NB4 (cell line): ENCODE data around the gene SEMA4B.

Experiments
- MYC ChIP-seq: IDR thresholded peaks from 2 replicates; pipeline ENCODE4 v1.6.1; 2011; ENCODE audit warnings: low read depth, low read length
- POLR2A ChIP-seq: IDR thresholded peaks from 2 replicates; pipeline ENCODE4 v1.6.1; 2011; ENCODE audit warnings: mild to moderate bottlenecking; ENCODE audit not compliant: insufficient read length; ENCODE audit errors: extremely low read depth
- TF ChIP-seq, protein P1 (sequence below): IDR thresholded peaks from one replicate; pipeline ENCODE4 v1.5.1; 2012; ENCODE audit warnings: low read depth, low read length
- TF ChIP-seq, protein P2 (sequence below): IDR thresholded peaks from 2 replicates; pipeline ENCODE4 v1.6.1; 2011; ENCODE audit warnings: low read depth, low read length

DNA sequence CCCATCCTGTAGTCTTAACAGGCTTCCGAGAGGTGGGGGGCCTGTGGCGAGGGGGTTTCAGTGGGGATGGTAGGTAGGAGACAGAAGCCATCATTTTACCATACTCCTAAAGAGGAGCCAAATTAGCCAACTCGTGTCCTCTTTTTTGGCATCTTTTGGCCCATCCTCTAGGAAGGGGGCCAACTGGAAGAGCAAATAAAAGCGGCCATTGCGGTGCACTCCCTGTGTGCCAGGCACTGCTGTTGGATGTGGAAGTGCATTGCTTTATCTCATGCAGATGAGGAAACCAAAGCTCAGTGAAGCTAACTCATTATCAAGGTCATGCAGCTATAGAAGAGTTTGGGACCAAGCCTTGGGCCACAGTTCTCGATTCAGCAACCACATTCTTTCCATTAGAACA, 6.1 kb downstream of the SEMA4B start:
- TF ChIP-seq, protein P1, sequence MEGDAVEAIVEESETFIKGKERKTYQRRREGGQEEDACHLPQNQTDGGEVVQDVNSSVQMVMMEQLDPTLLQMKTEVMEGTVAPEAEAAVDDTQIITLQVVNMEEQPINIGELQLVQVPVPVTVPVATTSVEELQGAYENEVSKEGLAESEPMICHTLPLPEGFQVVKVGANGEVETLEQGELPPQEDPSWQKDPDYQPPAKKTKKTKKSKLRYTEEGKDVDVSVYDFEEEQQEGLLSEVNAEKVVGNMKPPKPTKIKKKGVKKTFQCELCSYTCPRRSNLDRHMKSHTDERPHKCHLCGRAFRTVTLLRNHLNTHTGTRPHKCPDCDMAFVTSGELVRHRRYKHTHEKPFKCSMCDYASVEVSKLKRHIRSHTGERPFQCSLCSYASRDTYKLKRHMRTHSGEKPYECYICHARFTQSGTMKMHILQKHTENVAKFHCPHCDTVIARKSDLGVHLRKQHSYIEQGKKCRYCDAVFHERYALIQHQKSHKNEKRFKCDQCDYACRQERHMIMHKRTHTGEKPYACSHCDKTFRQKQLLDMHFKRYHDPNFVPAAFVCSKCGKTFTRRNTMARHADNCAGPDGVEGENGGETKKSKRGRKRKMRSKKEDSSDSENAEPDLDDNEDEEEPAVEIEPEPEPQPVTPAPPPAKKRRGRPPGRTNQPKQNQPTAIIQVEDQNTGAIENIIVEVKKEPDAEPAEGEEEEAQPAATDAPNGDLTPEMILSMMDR: no peak
- TF ChIP-seq POLR2A (no peak), MYC (no peak)
- TF ChIP-seq, protein P2, sequence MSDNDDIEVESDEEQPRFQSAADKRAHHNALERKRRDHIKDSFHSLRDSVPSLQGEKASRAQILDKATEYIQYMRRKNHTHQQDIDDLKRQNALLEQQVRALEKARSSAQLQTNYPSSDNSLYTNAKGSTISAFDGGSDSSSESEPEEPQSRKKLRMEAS: no peak
